Sigmoid colon (tissue), 7 donors: Measurements from ENCODE around the gene PLOD1. TPM values are rescaled to one million over a fixed set of nuclear protein-coding genes. Genes with fewer than 3 reads are reported as not detected.
"Not testable (repeated sequence)": the region's sequence is repeated elsewhere in the genome, so short reads cannot be mapped to it uniquely, and the experiment has no call there.

Experiments
- DNase-seq: peaks from one replicate; pipeline ENCODE4 v3.0.0-alpha.2; 2019
- H3K27ac ChIP-seq, 4 donors: fragments of 200-600 bp; sonication (generic); one replicate each; pipeline ENCODE4 v1.5.1; 2016 to 2019; ENCODE audit warnings: mild to moderate bottlenecking in 1 of 4
- H3K27me3 ChIP-seq, 3 donors: fragments of 200-600 bp; sonication (generic); one replicate each; pipeline ENCODE4 v1.5.1; 2019; ENCODE audit warnings: mild to moderate bottlenecking in 1 of 3
- H3K36me3 ChIP-seq, 4 donors: fragments of 200-600 bp; sonication (generic); one replicate each; pipeline ENCODE4 v1.5.1; 2016 to 2019
- H3K4me1 ChIP-seq, 4 donors: fragments of 200-600 bp; sonication (generic); one replicate each; pipeline ENCODE4 v1.5.1; 2017 to 2019
- H3K4me3 ChIP-seq, 4 donors: fragments of 200-600 bp; sonication (generic); one replicate each; pipeline ENCODE4 v1.5.1; 2017 to 2019; ENCODE audit warnings: mild to moderate bottlenecking in 2 of 4, moderate library complexity in 1 of 4
- H3K9me3 ChIP-seq, 4 donors: fragments of 200-600 bp in 3 of 4; sonication (generic) in 3 of 4; one replicate each; pipeline versions ENCODE4 v1.5.1 to v1.6.1; 2013 to 2019
- CTCF ChIP-seq, 4 experiments: fragments of 450-650 bp in 3 of 4; fragments of 200-600 bp in 1 of 4; IDR thresholded peaks; one replicate each; pipeline ENCODE4 v1.5.1; 2016 to 2019; ENCODE audit warnings: antibody characterized with exemption in 4 of 4, mild to moderate bottlenecking in 3 of 4, moderate library complexity in 2 of 4
- EP300 ChIP-seq, 4 donors: sonication (generic); formaldehyde crosslinking; IDR thresholded peaks; one replicate each; pipeline ENCODE4 v1.6.1; 2017; ENCODE audit warnings: antibody characterized with exemption in 4 of 4
- POLR2A ChIP-seq, 2 donors: fragments of 450-650 bp; IDR thresholded peaks; one replicate each; pipeline ENCODE4 v1.6.1; 2016; ENCODE audit warnings: antibody characterized with exemption in 2 of 2, mild to moderate bottlenecking in 2 of 2, moderate library complexity in 2 of 2
- POLR2AphosphoS5 ChIP-seq, 4 donors: sonication (generic); formaldehyde crosslinking; IDR thresholded peaks; one replicate each; pipeline ENCODE4 v1.6.1; 2017; ENCODE audit warnings: antibody characterized with exemption in 4 of 4
- WGBS, 2 donors: extraction: QIAGEN DNeasy Blood & Tissue Kit; methylation state at CpG; one replicate each; pipeline ENCODE4 v1.1.7; 2013; 5-methylcytosine and 5-hydroxymethylcytosine counted together
- intact Hi-C: fragments of 100-400 bp; cut with DNase I; formaldehyde crosslinking; loops from one replicate; pipeline ENCODE4 v1.15.1; 2023
- polyA plus RNA-seq, 3 donors: library from polyadenylated mRNA; stranded (reverse); fragments of 200-250 nt; gene quantifications; one replicate each; pipeline ENCODE4 v1.2.3, GENCODE V29; 2013
- total RNA-seq, 4 donors: library from RNA; depleted of rRNA; stranded (reverse); fragments of >200 nt; gene quantifications; one replicate each; pipeline ENCODE4 v1.1.0, GENCODE V29; 2016
- donor health status: healthy with polysubstance abuse.
- donor health status: Bipolar disorder and iron deficiency.
- donor health status: healthy.

PLOD1 gene
- total and polyA plus RNA-seq, 7 donors = 5.4 to 76.2 (median 41.1) TPM

GRCh38 chr1:11888877-11889208 lies 45.7 kb upstream of the PLOD1 start:
- H3K36me3 ChIP-seq = no peaks in the 10 kb centered on the region
- intact Hi-C loops = no loop called here
- no peaks in the 10 kb centered on the region for H3K9me3 ChIP-seq
- no peak overlapping the region for H3K4me3 ChIP-seq
- 51 to 52% methylated on average over 3 of the region's 3 CpGs for WGBS, 2 donors
- DNase-seq = no peak
- H3K4me1 ChIP-seq = no peaks in the 10 kb centered on the region
- H3K27me3 ChIP-seq = peaks cover 0 to 14% (median 0%) of the 10 kb centered on the region in 3 donors
- H3K27ac ChIP-seq = no peak overlapping the region
- TF ChIP-seq EP300 (IDR thresholded peaks at IDR 0.05) (no peak), POLR2AphosphoS5 (IDR thresholded peaks at IDR 0.05) (no peak), CTCF (IDR thresholded peaks at IDR 0.05) (no peak), POLR2A (IDR thresholded peaks at IDR 0.05) (no peak)

GRCh38 chr1:11891433-11892186 lies 42.9 kb upstream of the PLOD1 start:
- peaks cover 0 to 34% (median 9%) of the 10 kb centered on the region in 3 donors for H3K27me3 ChIP-seq
- no peaks in the 10 kb centered on the region for H3K4me1 ChIP-seq
- 67 to 82% methylated on average over 6 of the region's 6 CpGs for WGBS, 2 donors
- no peak for TF ChIP-seq POLR2AphosphoS5 (IDR thresholded peaks at IDR 0.05)
- no peak for TF ChIP-seq EP300 (IDR thresholded peaks at IDR 0.05)
- no peak for TF ChIP-seq POLR2A (IDR thresholded peaks at IDR 0.05)
- TF ChIP-seq CTCF (IDR thresholded peaks at IDR 0.05) = no peak
- H3K4me3 ChIP-seq = no peak overlapping the region
- no peak for DNase-seq
- intact Hi-C loops = loop anchor here (5.0 kb wide), 1 partner anchor 54 kb away; no protein-coding TSS in a partner anchor
- no peaks in the 10 kb centered on the region for H3K36me3 ChIP-seq
- no peak overlapping the region for H3K27ac ChIP-seq
- no peaks in the 10 kb centered on the region for H3K9me3 ChIP-seq

- Histone ChIP-seq H3K4me1 (no peaks in the 10 kb centered on the region), H3K9me3 (no peaks in the 10 kb centered on the region), H3K4me3 (no peak overlapping the region), H3K27me3 (peaks cover 10 to 53% (median 24%) of the 10 kb centered on the region in 3 donors), H3K27ac (no peak overlapping the region), H3K36me3 (no peaks in the 10 kb centered on the region)
- intact Hi-C loops = loop anchor here (5.0 kb wide), 1 partner anchor 57 kb away; no protein-coding TSS in a partner anchor
- no peak for TF ChIP-seq POLR2A (IDR thresholded peaks at IDR 0.05)
- peak; percentile 34 to 76 (median 64) for TF ChIP-seq CTCF (IDR thresholded peaks at IDR 0.05)
- no peak for DNase-seq
- 1% methylated on average over 5 of the region's 5 CpGs for WGBS, 2 donors
Observed at GRCh38 chr1:11893907-11894251, 40.6 kb upstream of the PLOD1 start.

- not testable (repeated sequence) for H3K27ac ChIP-seq, H3K36me3 ChIP-seq, H3K4me1 ChIP-seq, H3K9me3 ChIP-seq, H3K4me3 ChIP-seq, DNase-seq
- intact Hi-C loops = loop anchor here (5.0 kb wide), 1 partner anchor 57 kb away; no protein-coding TSS in a partner anchor
- H3K27me3 ChIP-seq = peaks cover 16 to 59% (median 31%) of the 10 kb centered on the region in 3 donors
- 63 to 85% methylated on average over 1 of the region's 1 CpG for WGBS, 2 donors
Observed at GRCh38 chr1:11894501-11894900, 40.0 kb upstream of the PLOD1 start.

GRCh38 chr1:11898086-11898785 lies 36.3 kb upstream of the PLOD1 start:
- Histone ChIP-seq H3K4me3 (no peak overlapping the region), H3K9me3 (no peaks in the 10 kb centered on the region), H3K4me1 (no peaks in the 10 kb centered on the region), H3K27me3 (peaks cover 16 to 61% (median 33%) of the 10 kb centered on the region in 3 donors), H3K27ac (no peak overlapping the region), H3K36me3 (no peaks in the 10 kb centered on the region)
- intact Hi-C loops = no loop called here
- DNase-seq = no peak
- WGBS, 2 donors = 30 to 34% methylated on average over 38 of the region's 38 CpGs
- TF ChIP-seq EP300 (IDR thresholded peaks at IDR 0.05) = no peak
- no peak for TF ChIP-seq POLR2A (IDR thresholded peaks at IDR 0.05)
- TF ChIP-seq POLR2AphosphoS5 (IDR thresholded peaks at IDR 0.05) = no peak
- TF ChIP-seq CTCF (IDR thresholded peaks at IDR 0.05) = no peak
